ENCODE data around the gene COQ8A.

DNA sequence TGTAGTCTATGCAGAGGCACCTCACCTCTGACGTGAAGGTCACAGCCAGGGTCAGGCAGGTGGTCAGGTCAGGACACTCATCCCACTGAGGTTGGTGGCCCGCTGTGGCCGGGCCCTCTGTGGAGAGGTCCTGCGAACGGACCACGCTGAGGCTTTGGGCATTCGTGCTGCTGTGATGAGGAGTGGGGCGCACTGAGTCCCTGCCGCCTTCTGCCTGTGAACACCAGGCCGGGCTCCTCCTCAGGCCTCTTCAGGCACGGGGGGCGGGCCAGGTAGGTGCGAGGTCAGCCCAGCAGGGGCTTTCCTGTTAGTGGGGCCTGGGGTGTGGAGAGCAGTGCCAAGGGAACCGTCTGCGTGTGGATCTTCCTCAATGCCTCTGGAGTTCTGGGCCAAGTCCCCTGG, 39.0 kb downstream of the COQ8A start:
- TF ChIP-seq, protein P1, sequence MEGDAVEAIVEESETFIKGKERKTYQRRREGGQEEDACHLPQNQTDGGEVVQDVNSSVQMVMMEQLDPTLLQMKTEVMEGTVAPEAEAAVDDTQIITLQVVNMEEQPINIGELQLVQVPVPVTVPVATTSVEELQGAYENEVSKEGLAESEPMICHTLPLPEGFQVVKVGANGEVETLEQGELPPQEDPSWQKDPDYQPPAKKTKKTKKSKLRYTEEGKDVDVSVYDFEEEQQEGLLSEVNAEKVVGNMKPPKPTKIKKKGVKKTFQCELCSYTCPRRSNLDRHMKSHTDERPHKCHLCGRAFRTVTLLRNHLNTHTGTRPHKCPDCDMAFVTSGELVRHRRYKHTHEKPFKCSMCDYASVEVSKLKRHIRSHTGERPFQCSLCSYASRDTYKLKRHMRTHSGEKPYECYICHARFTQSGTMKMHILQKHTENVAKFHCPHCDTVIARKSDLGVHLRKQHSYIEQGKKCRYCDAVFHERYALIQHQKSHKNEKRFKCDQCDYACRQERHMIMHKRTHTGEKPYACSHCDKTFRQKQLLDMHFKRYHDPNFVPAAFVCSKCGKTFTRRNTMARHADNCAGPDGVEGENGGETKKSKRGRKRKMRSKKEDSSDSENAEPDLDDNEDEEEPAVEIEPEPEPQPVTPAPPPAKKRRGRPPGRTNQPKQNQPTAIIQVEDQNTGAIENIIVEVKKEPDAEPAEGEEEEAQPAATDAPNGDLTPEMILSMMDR (IDR thresholded peaks at IDR 0.05), result no peak
- no peak for TF ChIP-seq POLR2A (IDR thresholded peaks at IDR 0.05)
- no peak for TF ChIP-seq EP300 (IDR thresholded peaks at IDR 0.05; ENCODE audit: low read depth)
- no peak for TF ChIP-seq POLR2AphosphoS5 (IDR thresholded peaks at IDR 0.05)
